Small intestine (tissue), 7 donors: ENCODE measurements around the gene PDE6B. TPM values are rescaled to one million over a fixed set of nuclear protein-coding genes. Genes with fewer than 3 reads are reported as not detected.
A peak's percentile ranks its signal among the peaks of the same experiment; 100 is the strongest.

Experiments
- DNase-seq, 2 donors: peaks; one replicate each; pipeline versions ENCODE4 v3.0.0 to v3.0.0-alpha.2; 2013
- FAIRE-seq: peaks from 2 replicates; lab custom pipeline; 2012; peaks lifted over from hg19 to GRCh38; lab: Jason Lieb, UNC
- H3K27ac ChIP-seq, 3 donors: one replicate each; pipeline ENCODE4 v1.5.1; 2013; ENCODE audit warnings: low read length in 2 of 3, mild to moderate bottlenecking in 2 of 3, control low read depth in 1 of 3, inconsistent platforms in 1 of 3, low read depth in 1 of 3, moderate library complexity in 1 of 3
- H3K27me3 ChIP-seq, 3 donors: one replicate each; pipeline ENCODE4 v1.6.1; 2013; ENCODE audit warnings: low read length in 3 of 3, inconsistent platforms in 1 of 3; ENCODE audit not compliant: control insufficient read depth in 3 of 3, insufficient read depth in 3 of 3
- H3K36me3 ChIP-seq, 3 donors: one replicate each; pipeline ENCODE4 v1.6.1; 2013; ENCODE audit warnings: low read length in 3 of 3, inconsistent platforms in 1 of 3, low read depth in 1 of 3, mild to moderate bottlenecking in 1 of 3, moderate library complexity in 1 of 3; ENCODE audit not compliant: control insufficient read depth in 3 of 3, insufficient read depth in 2 of 3
- H3K4me1 ChIP-seq, 3 donors: one replicate each; pipeline ENCODE4 v1.6.1; 2013; ENCODE audit warnings: low read length in 2 of 3, inconsistent platforms in 1 of 3, low read depth in 1 of 3, mild to moderate bottlenecking in 1 of 3, moderate library complexity in 1 of 3; ENCODE audit not compliant: control insufficient read depth in 3 of 3, insufficient read depth in 2 of 3
- H3K4me3 ChIP-seq, 3 donors: one replicate each; pipeline ENCODE4 v1.5.1; 2013; ENCODE audit warnings: low read length in 3 of 3, control low read depth in 1 of 3, inconsistent platforms in 1 of 3, low read depth in 1 of 3, mild to moderate bottlenecking in 1 of 3, moderate library complexity in 1 of 3
- H3K9me3 ChIP-seq, 2 donors: one replicate each; pipeline ENCODE4 v1.6.1; 2013; ENCODE audit warnings: low read depth in 1 of 2, low read length in 1 of 2; ENCODE audit not compliant: control insufficient read depth in 2 of 2, insufficient read depth in 1 of 2
- WGBS, 3 donors: extraction: QIAGEN DNeasy Blood & Tissue Kit; methylation state at CpG; one replicate each; pipeline ENCODE4 v1.1.7; 2013; 5-methylcytosine and 5-hydroxymethylcytosine counted together
- polyA plus RNA-seq, 4 donors: library from polyadenylated mRNA; stranded (reverse) in 3 of 4; unstranded in 1 of 4; fragments of 200-250 nt in 3 of 4; fragments of 120-200 nt in 1 of 4; gene quantifications; one replicate each; pipeline versions ENCODE4 v1.2.1 to v1.2.3, GENCODE V29; 2013
- donor health status: healthy with polysubstance abuse.
- donor health status: control.
- donor health status: control.
- donor health status: Bipolar disorder and iron deficiency.
- donor health status: healthy.

PDE6B gene
- polyA plus RNA-seq, 4 donors, result 1.8 to 35.2 TPM; not detected in 2

DNA sequence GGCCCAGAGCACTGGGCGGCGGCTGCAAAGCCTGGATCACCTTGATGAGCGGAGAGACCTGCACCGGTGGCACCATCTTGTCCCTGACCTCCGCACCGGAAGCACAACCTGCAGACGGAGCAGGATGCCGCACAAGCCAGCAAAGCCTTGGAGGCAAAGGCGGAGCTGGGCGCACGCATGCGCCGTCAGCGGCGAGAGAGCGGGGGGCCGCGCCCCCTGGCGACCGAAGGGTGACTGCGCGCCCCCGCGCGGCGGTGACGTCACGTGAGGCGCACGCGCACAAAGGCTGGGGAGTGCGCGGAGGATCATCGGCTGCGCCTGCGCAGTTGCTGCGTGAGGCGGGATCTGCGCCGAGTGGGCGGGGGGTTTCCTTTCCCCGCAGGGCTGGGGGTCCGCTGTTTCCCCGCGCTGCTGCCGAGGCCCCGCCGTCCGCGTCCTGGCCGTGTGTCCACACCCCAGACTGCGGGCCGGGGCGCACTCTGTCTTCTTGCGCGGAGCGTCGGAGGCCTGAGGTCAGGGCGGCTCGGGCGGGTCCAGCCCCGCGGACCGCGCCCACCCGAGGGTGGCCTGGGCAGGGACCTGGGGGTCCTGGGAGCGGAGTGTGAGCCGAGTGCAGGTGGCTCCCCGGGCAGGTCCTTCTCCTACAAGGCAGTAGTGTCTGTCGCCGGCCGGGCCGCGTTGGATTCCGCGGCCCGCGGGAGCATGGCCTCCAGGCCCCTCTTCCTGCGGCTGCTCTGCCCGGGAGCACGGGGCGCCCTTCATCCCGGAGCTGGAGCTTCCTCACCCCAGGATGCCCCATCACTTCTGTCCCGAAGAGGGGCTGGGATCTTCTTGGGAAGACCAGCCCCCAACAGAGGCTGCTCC, 49.0 kb downstream of the PDE6B start, which contains the start of the genes ATP5ME and MYL5:
TSS of gene ATP5ME (minus strand) at position 105 of the 864 bp plus-strand sequence. CDS start at position 76, 29 bp downstream.
TSS of gene MYL5 (plus strand) at position 371 of the 864 bp plus-strand sequence. CDS start 3,485 bp downstream, outside the sequence.
- peaks cover 6 to 40% (median 9%) of the 10 kb centered on the region in 3 donors for H3K36me3 ChIP-seq
- FAIRE-seq (no peak), DNase-seq (peak; percentile 97 to 99)
- H3K9me3 ChIP-seq, result no peaks in the 10 kb centered on the region
- no peaks in the 10 kb centered on the region for H3K27me3 ChIP-seq
- H3K4me1 ChIP-seq, result peaks cover 2 to 28% (median 3%) of the 10 kb centered on the region in 3 donors
- H3K27ac ChIP-seq, result peak within 1 kb of the TSS; percentile 82 to 90 (median 89)
- WGBS, 3 donors, result 0 to 1% (median 0%) methylated on average over 44 to 84 of the region's 84 CpGs
- H3K4me3 ChIP-seq, result peak within 1 kb of the TSS; percentile 71 to 83 (median 79)

DNA sequence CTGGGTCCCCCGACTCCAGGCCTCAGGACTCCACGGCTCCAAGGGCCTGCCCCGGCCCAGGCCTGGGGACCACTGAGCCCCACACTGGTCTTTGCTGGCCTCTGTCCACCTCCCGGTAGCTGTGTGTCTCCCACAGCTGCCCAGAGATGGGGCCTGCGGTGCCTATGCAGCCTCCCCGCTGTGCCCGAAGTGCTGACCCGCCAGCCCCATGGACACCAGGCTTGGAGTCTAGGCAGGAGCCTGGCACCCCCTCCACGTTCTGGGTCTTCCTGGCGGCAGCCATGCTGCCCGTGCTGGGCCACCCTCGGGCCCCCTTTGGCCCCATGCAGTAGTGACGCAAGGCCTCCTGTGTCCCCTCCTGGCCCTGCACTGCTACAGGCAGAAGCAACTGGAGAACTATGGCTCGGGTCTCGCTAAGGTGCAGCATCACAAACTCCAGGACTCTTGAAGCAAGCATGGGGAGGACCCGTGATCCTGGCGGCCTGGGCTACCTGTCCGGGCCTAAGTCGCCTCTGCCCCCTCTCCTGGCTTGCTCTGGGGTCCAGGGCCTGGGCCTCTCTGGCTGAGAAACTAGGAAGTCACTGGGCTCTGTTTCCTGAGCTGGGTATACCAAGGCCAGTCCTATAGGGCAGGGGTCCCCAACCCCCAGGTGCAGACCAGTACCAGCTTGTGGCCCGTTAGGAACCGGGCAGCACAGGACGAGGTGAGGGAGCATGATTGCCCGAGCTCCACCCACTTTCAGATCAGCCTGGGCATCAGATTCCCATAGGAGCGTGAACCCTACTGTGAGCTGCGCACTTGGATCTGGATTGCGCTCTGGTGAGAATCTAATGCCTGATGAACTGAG, 49.9 kb downstream of the PDE6B start:
- 61 to 63% (median 63%) methylated on average over 26 of the region's 26 CpGs for WGBS, 3 donors
- H3K4me3 ChIP-seq, result peak overlapping the region; percentile 71 to 83 (median 79)
- H3K9me3 ChIP-seq, result no peaks in the 10 kb centered on the region
- H3K4me1 ChIP-seq, result peaks cover 2 to 28% (median 3%) of the 10 kb centered on the region in 3 donors
- peak overlapping the region; percentile 79 to 90 (median 89) for H3K27ac ChIP-seq
- peaks cover 6 to 45% (median 9%) of the 10 kb centered on the region in 3 donors for H3K36me3 ChIP-seq
- H3K27me3 ChIP-seq, result no peaks in the 10 kb centered on the region
- no peak for FAIRE-seq
- DNase-seq, result peak in 1 of 2 donors; percentile 52

DNA sequence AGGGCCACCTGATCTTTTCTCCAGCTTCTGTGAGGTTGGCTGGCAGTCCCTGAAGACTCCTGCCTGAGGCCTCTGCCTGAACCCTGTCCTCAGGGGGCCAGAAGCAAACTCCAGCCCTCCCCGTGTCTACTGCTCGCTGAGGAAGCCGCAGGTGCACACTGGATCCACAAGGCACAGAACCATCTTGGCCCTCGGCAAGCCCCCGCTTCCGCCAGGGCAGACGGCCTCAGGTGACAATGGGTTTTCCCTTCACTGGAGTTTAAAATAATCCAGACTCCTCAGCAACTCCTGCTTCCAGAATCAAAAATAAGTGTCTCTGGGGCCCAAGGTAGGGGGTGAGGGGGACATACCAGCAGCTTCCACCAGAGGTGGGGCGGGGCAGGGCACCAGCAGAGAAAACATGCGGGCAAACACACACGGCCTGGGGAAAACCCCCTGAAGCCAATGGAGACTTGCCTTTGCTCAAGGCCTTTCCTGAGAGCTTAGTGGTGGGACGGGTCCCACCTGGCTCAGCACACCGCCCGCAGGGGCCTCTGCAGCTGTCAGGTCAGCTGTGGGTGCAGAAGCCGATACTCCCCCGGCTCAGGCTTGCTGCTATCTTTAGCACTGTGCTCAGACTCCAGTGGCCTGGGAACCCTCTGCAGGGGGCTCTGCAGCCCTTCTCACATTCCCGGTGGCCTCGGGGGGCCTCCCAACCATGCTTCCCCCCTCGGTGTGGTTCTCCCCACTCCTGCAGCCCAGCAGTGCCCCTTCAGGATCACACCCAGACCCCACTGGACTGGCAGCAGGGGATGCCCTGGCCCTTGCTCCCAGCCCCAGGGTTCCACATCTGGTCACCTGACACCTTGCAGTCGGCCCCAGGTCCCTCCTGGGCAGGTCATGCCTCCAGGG, 50.9 kb downstream of the PDE6B start:
- H3K36me3 ChIP-seq, result peaks cover 5 to 39% (median 6%) of the 10 kb centered on the region in 3 donors
- FAIRE-seq (no peak), DNase-seq (no peak)
- peaks cover 2 to 36% (median 3%) of the 10 kb centered on the region in 3 donors for H3K4me1 ChIP-seq
- no peak overlapping the region for H3K4me3 ChIP-seq
- peak overlapping the region in 1 of 3 donors; percentile 55 for H3K27ac ChIP-seq
- no peaks in the 10 kb centered on the region for H3K9me3 ChIP-seq
- 74 to 80% (median 78%) methylated on average over 16 to 19 of the region's 19 CpGs for WGBS, 3 donors
- no peaks in the 10 kb centered on the region for H3K27me3 ChIP-seq

DNA sequence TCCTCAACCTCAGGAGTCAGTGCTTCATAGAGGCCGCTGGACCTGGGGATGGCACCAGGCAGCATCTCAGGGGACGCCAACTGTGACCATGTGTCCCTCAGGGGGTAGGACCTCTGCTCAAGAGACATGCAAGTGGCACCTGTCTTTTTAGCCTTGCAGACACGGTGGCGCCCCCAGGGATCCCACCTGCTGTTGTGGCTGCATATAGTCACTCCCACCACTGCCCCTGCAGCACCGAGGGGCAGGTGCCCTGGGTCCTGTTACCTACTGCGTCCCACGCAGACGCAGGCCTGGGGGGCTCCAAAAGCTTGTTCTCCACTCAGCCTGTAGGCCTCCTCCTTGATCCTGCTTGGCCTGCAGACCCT, 51.5 kb downstream of the PDE6B start:
- Histone ChIP-seq H3K27ac (peak overlapping the region in 1 of 3 donors; percentile 4), H3K9me3 (no peaks in the 10 kb centered on the region), H3K4me1 (peaks cover 2 to 39% (median 3%) of the 10 kb centered on the region in 3 donors), H3K36me3 (peaks cover under 1 to 32% (median 2%) of the 10 kb centered on the region in 3 donors), H3K27me3 (no peaks in the 10 kb centered on the region), H3K4me3 (no peak overlapping the region)
- FAIRE-seq (no peak), DNase-seq (no peak)
- WGBS, 3 donors, result 82 to 84% (median 82%) methylated on average over 8 of the region's 8 CpGs

DNA sequence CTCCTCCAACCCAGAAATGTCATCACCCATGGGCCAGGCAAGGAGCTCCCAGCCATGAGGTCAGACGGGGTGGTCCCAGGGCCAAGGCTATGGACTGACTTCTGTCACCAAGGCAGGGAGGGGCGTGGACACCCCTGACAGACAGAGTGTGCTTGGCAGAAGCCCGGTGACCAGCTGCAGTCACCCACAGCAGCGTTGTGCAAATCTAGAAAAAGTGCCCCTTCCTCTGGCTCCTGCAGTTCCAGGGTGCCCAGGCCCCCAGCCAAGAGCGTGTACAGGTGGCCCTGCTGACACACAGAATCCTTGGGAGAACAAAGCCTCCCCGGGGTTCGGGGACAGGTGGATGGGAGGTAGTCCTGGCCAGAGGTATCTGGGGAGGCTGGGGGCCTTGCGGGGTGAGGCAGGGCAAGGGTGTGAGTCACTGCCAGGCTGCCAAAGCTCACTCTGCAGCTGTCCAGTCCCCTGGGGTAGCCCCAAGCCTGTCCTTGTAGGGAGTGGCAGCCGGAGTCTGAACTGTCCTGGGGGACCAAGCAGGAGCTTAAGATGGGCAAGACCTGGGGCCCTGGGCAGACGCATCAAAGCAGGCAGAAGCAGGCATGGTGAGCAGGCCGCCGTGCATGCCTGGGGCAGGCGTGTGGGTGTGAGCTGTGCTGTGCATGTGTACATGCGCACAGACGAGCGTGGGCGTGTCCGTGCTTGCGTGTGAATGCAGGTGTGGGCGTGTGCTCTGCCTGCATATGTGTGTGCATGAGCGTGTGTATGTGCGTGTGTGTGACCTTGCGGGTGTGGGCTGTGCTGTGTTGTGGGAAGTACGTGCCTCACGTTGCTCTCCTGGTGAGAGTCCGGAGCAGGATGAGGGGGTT, 52.3 kb downstream of the PDE6B start:
- Histone ChIP-seq H3K36me3 (peaks cover 0 to 29% (median under 1%) of the 10 kb centered on the region in 3 donors), H3K4me1 (peaks cover 2 to 45% (median 3%) of the 10 kb centered on the region in 3 donors), H3K9me3 (no peaks in the 10 kb centered on the region), H3K27ac (peak overlapping the region in 1 of 3 donors; percentile 41), H3K4me3 (no peak overlapping the region), H3K27me3 (no peaks in the 10 kb centered on the region)
- peak in 1 of 2 donors; percentile 76 for DNase-seq
- no peak for FAIRE-seq
- WGBS, 3 donors, result 19 to 57% (median 35%) methylated on average over 26 of the region's 26 CpGs

DNA sequence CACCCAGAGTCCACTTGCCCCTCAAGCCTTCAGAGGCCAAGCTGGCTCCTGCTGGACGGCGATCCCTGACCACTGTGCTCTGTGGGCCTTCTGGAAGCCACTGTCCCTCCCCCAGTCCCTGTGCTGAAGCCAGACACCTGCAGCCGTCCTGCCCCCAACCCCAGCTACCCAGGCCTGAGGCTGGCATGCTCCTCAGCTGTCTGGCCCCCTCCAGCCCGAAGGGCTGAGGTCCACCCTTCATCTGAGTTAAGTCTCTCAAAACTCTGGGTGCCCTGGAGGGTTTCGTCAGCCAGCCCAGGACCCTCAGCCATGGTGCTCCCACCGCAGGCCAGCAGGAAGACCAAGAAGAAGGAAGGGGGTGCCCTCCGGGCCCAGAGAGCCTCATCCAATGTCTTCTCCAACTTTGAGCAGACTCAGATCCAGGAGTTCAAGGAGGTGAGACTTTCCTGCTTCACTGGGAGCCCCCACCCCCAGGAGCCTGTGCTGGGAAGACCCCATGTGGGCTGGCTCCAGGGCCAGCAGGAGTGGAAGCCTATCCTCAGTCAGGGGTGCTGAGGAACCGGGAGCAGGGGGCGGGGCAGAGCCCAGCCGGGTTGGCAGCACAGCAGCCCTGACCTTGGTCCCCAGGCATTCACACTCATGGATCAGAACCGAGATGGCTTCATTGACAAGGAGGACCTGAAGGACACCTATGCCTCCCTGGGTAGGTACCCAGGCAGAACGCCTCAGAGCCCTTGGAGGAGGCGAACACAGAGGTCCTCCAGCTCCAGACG, 53.1 kb downstream of the PDE6B start:
- Histone ChIP-seq H3K27me3 (no peaks in the 10 kb centered on the region), H3K9me3 (no peaks in the 10 kb centered on the region), H3K36me3 (peaks cover 0 to 25% (median 0%) of the 10 kb centered on the region in 3 donors), H3K27ac (no peak overlapping the region), H3K4me3 (no peak overlapping the region), H3K4me1 (peaks cover 2 to 45% (median 3%) of the 10 kb centered on the region in 3 donors)
- FAIRE-seq (no peak), DNase-seq (no peak)
- 41 to 72% (median 43%) methylated on average over 12 to 14 of the region's 14 CpGs for WGBS, 3 donors
